NCI-H128 (cell line): Measurements from ENCODE around the gene PRSS36.
"Not testable (repeated sequence)": the region's sequence is repeated elsewhere in the genome, so short reads cannot be mapped to it uniquely, and the experiment has no call there.

ENCODE experiments used
- DNase-seq: peaks from one replicate; lab custom pipeline; 2025; ENCODE audit not compliant: unreplicated experiment; lab: John Stamatoyannopoulos, UW

PRSS36 gene

GRCh38 chr16:31142109-31143010 is 7.5 kb downstream of the PRSS36 start:
- DNase-seq = peak; percentile 88

GRCh38 chr16:31141489-31142108 is 8.3 kb downstream of the PRSS36 start:
- no peak for DNase-seq

GRCh38 chr16:31141071-31141469 is 8.8 kb downstream of the PRSS36 start:
- not testable (repeated sequence) for DNase-seq

GRCh38 chr16:31138621-31139578 is 11.0 kb downstream of the PRSS36 start:
- no peak for DNase-seq

GRCh38 chr16:31136822-31137499 is 12.9 kb downstream of the PRSS36 start:
- DNase-seq = not testable (repeated sequence)

GRCh38 chr16:31136287-31136662 is 13.6 kb downstream of the PRSS36 start:
- DNase-seq = no peak

GRCh38 chr16:31135535-31136286 is 14.2 kb downstream of the PRSS36 start, which contains the start of gene PRSS8:
TSS of gene PRSS8 (minus strand) at chr16:31135727. CDS start at chr16:31135498, 229 bp downstream.
- DNase-seq = no peak

GRCh38 chr16:31134625-31135534 is 15.0 kb downstream of the PRSS36 start:
- DNase-seq = no peak

GRCh38 chr16:31134091-31134571 is 15.7 kb downstream of the PRSS36 start:
- DNase-seq = no peak

GRCh38 chr16:31133046-31133501 is 16.8 kb downstream of the PRSS36 start:
- DNase-seq = no peak

GRCh38 chr16:31132303-31132979 is 17.4 kb downstream of the PRSS36 start:
- no peak for DNase-seq

- no peak for DNase-seq
Observed at GRCh38 chr16:31131841-31132271, 18.0 kb downstream of the PRSS36 start.

- DNase-seq = no peak
Observed at GRCh38 chr16:31131416-31131815, 18.4 kb downstream of the PRSS36 start.

- DNase-seq = no peak
Observed at GRCh38 chr16:31130899-31131298, 19.0 kb downstream of the PRSS36 start.

GRCh38 chr16:31130336-31130891 is 19.5 kb downstream of the PRSS36 start:
- DNase-seq = no peak

- DNase-seq = no peak
Observed at GRCh38 chr16:31129568-31130335, 20.1 kb downstream of the PRSS36 start.
